Activated CD8-positive, alpha-beta T cell treated with anti-CD3 and anti-CD28 coated beads for 36 hours (primary cell): ENCODE data around the gene ARRB1. TPM values are rescaled to one million over a fixed set of nuclear protein-coding genes. Genes with fewer than 3 reads are reported as not detected.

ENCODE experiments used
- ATAC-seq: fragments of 200-7000 bp; cut with Tn5 transposase; one replicate; pipeline ENCODE4 v1.10.0; 2021; ENCODE audit warnings: mild to moderate bottlenecking, moderate library complexity
- CTCF ChIA-PET: fragments of 350-600 bp; sonication (Branson Sonifier 250); formaldehyde crosslinking; loops from one replicate; lab custom pipeline; 2021; ENCODE audit warnings: antibody characterized with exemption; lab: Charles Lee
- POLR2A ChIA-PET: fragments of 350-600 bp; sonication (Branson Sonifier 250); formaldehyde crosslinking; loops from one replicate; lab custom pipeline; 2021; ENCODE audit warnings: antibody characterized with exemption; lab: Charles Lee
- DNase-seq: peaks from one replicate; pipeline ENCODE4 v3.0.0-alpha.2; 2020
- H3K27ac Mint-ChIP-seq: one replicate; pipeline ENCODE4 v1.8.0; 2021; ENCODE audit warnings: mild to moderate bottlenecking, mixed read lengths
- H3K27me3 Mint-ChIP-seq: one replicate; pipeline ENCODE4 v1.8.0; 2021; ENCODE audit warnings: mixed read lengths
- H3K36me3 Mint-ChIP-seq: one replicate; pipeline ENCODE4 v1.8.0; 2021; ENCODE audit warnings: low read depth, mixed read lengths
- H3K4me1 Mint-ChIP-seq: one replicate; pipeline ENCODE4 v1.8.0; 2021; ENCODE audit warnings: low read depth, mixed read lengths
- H3K4me3 Mint-ChIP-seq: one replicate; pipeline ENCODE4 v1.8.0; 2021; ENCODE audit warnings: mild to moderate bottlenecking, moderate library complexity, mixed read lengths
- H3K9me3 Mint-ChIP-seq: one replicate; pipeline ENCODE4 v1.8.0; 2021; ENCODE audit warnings: mixed read lengths
- intact Hi-C: fragments of 100-400 bp; cut with micrococcal nuclease; formaldehyde crosslinking; loops from one replicate; pipeline ENCODE4 v1.10.0; 2022
- total RNA-seq, 2 experiments: library from RNA; stranded (reverse); gene quantifications; one replicate each; pipeline ENCODE4 v1.2.3, GENCODE V29; 2021
- TF ChIP-seq, protein P1 (sequence below): fragments of 200-600 bp; IDR thresholded peaks from one replicate; pipeline ENCODE4 v1.8.0; 2022; ENCODE audit warnings: antibody characterized with exemption, mild to moderate bottlenecking

ARRB1 gene
- total RNA-seq, 2 experiments from 2014 or later, result 16.2 to 18.8 TPM

DNA sequence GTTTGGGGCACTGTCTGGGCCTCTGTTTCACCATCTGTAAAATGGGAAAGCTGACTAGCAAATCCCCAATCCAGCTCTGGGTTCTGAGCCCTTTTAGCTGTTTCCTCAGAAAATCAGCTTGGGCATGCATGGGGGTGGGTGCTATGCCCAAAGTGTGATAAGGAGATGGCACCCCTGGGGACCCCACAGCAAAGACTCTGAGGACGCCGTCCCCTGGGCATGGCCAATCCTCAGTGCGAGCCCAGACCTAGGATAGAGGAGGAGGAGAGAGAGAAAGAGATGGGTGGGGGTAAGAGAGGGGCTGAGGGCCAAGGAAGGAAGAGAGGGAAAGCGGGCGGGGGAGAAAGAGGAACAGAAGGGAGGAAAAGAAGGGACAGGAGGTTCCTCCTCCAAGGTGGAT, 79.1 kb downstream of the ARRB1 start:
- Mint-ChIP-seq H3K9me3 (no peaks in the 10 kb centered on the region), H3K4me1 (peaks cover 40% of the 10 kb centered on the region), H3K4me3 (no peak overlapping the region), H3K36me3 (peaks cover 7% of the 10 kb centered on the region), H3K27ac (peak overlapping the region; percentile 16), H3K27me3 (no peaks in the 10 kb centered on the region)
- TF ChIP-seq, protein P1, sequence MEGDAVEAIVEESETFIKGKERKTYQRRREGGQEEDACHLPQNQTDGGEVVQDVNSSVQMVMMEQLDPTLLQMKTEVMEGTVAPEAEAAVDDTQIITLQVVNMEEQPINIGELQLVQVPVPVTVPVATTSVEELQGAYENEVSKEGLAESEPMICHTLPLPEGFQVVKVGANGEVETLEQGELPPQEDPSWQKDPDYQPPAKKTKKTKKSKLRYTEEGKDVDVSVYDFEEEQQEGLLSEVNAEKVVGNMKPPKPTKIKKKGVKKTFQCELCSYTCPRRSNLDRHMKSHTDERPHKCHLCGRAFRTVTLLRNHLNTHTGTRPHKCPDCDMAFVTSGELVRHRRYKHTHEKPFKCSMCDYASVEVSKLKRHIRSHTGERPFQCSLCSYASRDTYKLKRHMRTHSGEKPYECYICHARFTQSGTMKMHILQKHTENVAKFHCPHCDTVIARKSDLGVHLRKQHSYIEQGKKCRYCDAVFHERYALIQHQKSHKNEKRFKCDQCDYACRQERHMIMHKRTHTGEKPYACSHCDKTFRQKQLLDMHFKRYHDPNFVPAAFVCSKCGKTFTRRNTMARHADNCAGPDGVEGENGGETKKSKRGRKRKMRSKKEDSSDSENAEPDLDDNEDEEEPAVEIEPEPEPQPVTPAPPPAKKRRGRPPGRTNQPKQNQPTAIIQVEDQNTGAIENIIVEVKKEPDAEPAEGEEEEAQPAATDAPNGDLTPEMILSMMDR, result no peak
- DNase-seq (peak; percentile 1), ATAC-seq (no peak)
- POLR2A ChIA-PET, result no interaction called here
- CTCF ChIA-PET, result interaction anchor here (1.0 to 13.4 kb wide), 7 partner anchors 9 to 260 kb away, joined by 3 to 442 read pairs (median 19); partner anchors contain the start of gene TPBGL
- intact Hi-C loops, result loop anchor here (10.0 kb wide), 1 partner anchor 262 kb away; no protein-coding TSS in a partner anchor

DNA sequence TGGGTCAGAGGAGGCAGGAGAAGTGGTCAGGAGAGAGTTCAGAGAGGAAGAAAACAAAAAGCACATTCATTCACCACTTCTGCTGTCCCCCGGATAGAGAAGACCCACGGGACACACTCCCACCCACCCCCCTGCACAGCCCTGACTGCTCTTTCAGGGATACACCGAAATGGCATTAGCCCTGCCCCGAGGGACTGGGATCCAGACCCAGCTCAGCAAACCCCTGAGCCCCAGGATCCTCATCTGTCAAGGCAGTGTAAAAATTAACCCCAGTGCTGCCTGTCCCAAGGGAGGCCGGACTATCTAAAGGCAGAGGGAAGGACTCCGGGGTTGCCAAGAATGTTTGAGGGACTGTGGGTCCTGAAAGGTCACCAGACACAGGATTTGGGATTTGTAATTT, 79.7 kb downstream of the ARRB1 start:
- intact Hi-C loops, result loop anchor here (10.0 kb wide), 1 partner anchor 263 kb away; no protein-coding TSS in a partner anchor
- Mint-ChIP-seq H3K27me3 (no peaks in the 10 kb centered on the region), H3K36me3 (peaks cover 7% of the 10 kb centered on the region), H3K4me3 (no peak overlapping the region), H3K4me1 (peaks cover 35% of the 10 kb centered on the region), H3K9me3 (no peaks in the 10 kb centered on the region), H3K27ac (no peak overlapping the region)
- no peak for ATAC-seq
- TF ChIP-seq, protein P1, result no peak
- no peak for DNase-seq
- CTCF ChIA-PET, result interaction anchor here (0.9 to 13.4 kb wide), 16 partner anchors 9 to 261 kb away, joined by 3 to 442 read pairs (median 4); partner anchors contain the start of gene TPBGL
- POLR2A ChIA-PET, result no interaction called here

DNA sequence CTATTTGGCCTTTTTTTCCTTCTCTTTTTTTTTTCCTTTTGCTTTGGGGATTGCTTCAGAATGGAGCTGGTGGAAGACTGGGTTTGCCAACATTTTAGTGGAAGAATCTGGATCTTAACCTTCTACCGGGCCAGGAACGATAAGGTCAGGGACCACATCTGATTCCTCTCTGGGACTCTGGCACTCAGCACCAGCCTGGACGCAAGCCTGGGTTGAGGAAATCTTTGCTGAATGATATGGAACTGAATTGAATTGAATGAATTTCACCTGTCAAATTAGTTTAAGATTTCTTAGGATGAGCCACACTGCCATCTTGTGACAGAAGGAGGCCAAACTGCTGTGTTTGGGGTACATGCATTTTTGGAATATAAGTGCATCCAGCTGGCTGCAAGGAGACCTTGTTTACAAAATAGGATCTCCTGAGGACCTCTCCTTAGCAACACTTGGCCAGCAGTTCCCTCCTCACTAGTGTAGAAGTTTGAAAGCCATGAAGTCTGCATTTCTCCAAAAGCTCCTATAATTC, 80.5 kb downstream of the ARRB1 start:
- CTCF ChIA-PET, result interaction anchor here (0.6 to 13.4 kb wide), 17 partner anchors 9 to 261 kb away, joined by 3 to 442 read pairs (median 4); partner anchors contain the start of gene TPBGL
- POLR2A ChIA-PET, result no interaction called here
- Mint-ChIP-seq H3K9me3 (no peaks in the 10 kb centered on the region), H3K27ac (no peak overlapping the region), H3K27me3 (no peaks in the 10 kb centered on the region), H3K36me3 (peaks cover 7% of the 10 kb centered on the region), H3K4me3 (no peak overlapping the region), H3K4me1 (peaks cover 30% of the 10 kb centered on the region)
- TF ChIP-seq, protein P1, result peak; percentile 36
- ATAC-seq, result no peak
- DNase-seq, result peak; percentile 37
- intact Hi-C loops, result loop anchor here (10.0 kb wide), 1 partner anchor 264 kb away; no protein-coding TSS in a partner anchor

DNA sequence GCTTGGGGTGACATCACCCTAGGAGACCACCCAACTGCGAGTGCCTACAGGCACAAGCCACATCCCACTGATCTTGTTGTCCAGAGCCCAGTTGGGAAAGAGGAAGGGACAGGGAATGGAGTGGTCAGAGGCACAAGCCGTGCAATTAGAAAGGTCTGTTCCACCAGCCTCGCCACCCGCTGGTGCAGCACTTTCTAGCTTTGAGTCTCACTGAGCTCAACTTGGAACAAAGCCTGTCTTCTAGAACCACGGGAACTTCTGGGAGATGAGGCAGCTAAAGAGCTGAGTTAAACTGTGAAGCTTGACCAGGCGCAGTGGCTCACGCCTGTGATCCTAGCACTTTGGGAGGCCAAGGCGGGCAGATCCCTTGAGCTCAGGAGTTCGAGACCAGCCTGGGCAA, 81.6 kb downstream of the ARRB1 start:
- Mint-ChIP-seq H3K4me3 (no peak overlapping the region), H3K36me3 (peaks cover 2% of the 10 kb centered on the region), H3K27ac (no peak overlapping the region), H3K4me1 (peaks cover 24% of the 10 kb centered on the region), H3K9me3 (no peaks in the 10 kb centered on the region), H3K27me3 (no peaks in the 10 kb centered on the region)
- intact Hi-C loops, result loop anchor here (10.0 kb wide), 1 partner anchor 265 kb away; no protein-coding TSS in a partner anchor
- ATAC-seq (no peak), DNase-seq (no peak)
- ChIA-PET POLR2A (no interaction called here), CTCF (interaction anchor here (0.6 to 13.4 kb wide), 11 partner anchors 8 to 247 kb away, joined by 3 to 442 read pairs (median 11); partner anchors contain the start of gene TPBGL)
- TF ChIP-seq, protein P1, result no peak

DNA sequence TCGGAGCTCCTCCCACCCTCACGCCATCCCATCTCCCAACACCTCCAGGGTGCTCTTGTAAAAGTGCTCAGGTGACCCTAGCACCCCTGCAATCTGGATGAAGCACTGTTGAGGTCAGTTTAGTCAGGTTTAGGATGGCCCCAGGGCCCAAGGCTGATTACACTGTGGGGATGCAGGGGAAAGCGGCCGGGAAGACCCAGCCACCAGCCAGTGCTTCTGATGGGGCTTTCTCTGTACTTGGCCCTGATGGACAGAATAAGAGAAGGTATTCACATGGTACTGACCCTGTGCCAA, 82.1 kb downstream of the ARRB1 start:
- H3K27ac Mint-ChIP-seq, result no peak overlapping the region
- ATAC-seq, result no peak
- intact Hi-C loops, result no loop called here
- TF ChIP-seq, protein P1, result no peak
- no peak overlapping the region for H3K4me3 Mint-ChIP-seq
- ChIA-PET POLR2A (no interaction called here), CTCF (interaction anchor here (0.6 to 6.5 kb wide), 7 partner anchors 11 to 127 kb away, joined by 3 to 45 read pairs (median 11); partner anchors contain the start of gene TPBGL)
- H3K27me3 Mint-ChIP-seq, result no peaks in the 10 kb centered on the region
- no peak for DNase-seq
- H3K4me1 Mint-ChIP-seq, result peaks cover 26% of the 10 kb centered on the region
- H3K36me3 Mint-ChIP-seq, result peaks cover 2% of the 10 kb centered on the region
- no peaks in the 10 kb centered on the region for H3K9me3 Mint-ChIP-seq
